ENCODE data around the gene CMTM1.

Gene CMTM1

DNA sequence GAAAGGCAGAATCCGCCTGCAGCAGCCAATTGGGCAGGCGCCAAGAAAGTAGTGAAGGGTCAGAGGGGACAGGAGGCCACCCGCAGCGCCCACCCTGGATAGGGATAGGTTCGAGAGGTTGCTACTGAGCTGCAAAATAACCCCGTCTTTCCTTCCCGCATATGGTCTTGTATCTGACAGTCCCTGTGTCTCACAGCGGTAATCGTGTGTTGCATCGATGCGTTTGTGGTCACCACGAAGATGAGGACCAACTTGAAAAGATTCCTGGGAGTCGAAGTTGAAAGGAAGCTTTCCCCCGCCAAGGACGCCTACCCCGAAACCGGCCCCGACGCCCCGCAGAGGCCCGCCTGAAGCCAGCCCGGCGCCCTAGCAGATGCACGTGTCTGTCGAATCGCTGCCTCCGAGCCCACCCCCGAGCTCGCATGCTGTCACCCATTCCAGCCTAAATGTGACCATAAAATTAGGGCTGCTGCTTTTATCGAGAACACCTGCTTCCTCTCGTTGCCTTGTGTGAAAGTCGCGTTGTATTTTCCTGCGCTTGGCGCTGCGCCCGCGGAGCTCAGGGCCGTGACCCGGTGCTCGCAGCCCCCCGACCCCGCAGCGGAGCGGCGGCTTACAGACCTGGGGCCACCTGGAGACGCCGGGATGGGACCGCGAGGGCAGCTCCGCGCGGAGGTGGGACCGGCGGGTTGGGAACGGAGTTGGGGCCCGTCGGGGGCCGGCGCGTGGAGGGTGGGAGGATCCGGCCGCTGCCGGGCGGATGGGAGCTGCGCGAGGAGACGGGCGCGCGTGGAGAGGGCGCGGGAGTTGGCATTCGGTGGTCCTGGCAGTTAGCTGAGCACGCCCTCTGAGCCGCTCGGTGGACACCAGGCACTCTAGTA, 12.7 kb downstream of the CMTM1 start, which contains the start of gene CMTM2:
Gene CMTM2 (plus strand): TSS at position 813 of the 881 bp plus-strand sequence. CDS start 145 bp downstream, outside the sequence.
- Histone ChIP-seq H3K27me3 (replicated peaks) (peaks cover 10% of the 10 kb centered on the region), H3K36me3 (replicated peaks) (no peaks in the 10 kb centered on the region), H3K27ac (no peak within 1 kb of the TSS), H3K4me3 (ENCODE audit: low read depth, low read length) (peak within 1 kb of the TSS; percentile 34)
- in situ Hi-C loops (cut with HindIII; ENCODE audit: low pct_ligation_motif_present, low sequenced_read_pairs): no loop called here
- DNase-seq: no peak
- TF ChIP-seq, protein P1, sequence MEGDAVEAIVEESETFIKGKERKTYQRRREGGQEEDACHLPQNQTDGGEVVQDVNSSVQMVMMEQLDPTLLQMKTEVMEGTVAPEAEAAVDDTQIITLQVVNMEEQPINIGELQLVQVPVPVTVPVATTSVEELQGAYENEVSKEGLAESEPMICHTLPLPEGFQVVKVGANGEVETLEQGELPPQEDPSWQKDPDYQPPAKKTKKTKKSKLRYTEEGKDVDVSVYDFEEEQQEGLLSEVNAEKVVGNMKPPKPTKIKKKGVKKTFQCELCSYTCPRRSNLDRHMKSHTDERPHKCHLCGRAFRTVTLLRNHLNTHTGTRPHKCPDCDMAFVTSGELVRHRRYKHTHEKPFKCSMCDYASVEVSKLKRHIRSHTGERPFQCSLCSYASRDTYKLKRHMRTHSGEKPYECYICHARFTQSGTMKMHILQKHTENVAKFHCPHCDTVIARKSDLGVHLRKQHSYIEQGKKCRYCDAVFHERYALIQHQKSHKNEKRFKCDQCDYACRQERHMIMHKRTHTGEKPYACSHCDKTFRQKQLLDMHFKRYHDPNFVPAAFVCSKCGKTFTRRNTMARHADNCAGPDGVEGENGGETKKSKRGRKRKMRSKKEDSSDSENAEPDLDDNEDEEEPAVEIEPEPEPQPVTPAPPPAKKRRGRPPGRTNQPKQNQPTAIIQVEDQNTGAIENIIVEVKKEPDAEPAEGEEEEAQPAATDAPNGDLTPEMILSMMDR (IDR thresholded peaks at IDR 0.05; ENCODE audit: low read depth, low read length, missing control alignments): no peak

DNA sequence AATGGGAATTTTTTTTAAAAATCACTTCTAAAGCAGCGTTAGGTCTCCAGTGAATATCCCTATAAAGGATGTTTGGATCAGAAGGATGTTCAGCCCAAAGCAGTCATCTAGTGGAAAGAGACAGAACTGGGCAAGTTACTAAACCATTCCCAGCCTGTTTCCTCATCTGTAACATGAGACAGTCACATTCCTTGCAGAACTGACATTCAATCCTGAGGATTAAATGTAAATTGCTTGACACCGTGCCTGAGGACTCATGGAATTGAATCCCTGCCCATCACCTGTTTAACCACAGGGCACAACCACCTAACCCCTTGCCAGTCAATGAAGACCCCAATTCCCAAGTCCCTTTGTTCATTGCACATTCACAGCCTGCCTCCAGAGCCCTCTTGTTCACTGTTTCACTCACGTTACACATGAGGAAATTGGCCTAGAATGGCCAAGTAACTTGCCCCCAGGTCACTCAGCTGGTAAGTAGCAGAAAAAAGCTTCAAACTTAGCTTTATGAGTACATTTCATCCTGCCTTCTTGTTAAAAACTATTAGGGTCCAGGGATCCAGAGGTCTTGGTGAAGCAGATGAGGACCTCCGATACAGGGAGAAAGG, 14.5 kb downstream of the CMTM1 start:
- H3K27me3 ChIP-seq (replicated peaks): peaks cover 10% of the 10 kb centered on the region
- H3K4me3 ChIP-seq (ENCODE audit: low read depth, low read length): no peak overlapping the region
- TF ChIP-seq, protein P1 (IDR thresholded peaks at IDR 0.05; ENCODE audit: low read depth, low read length, missing control alignments): peak; percentile 29
- H3K27ac ChIP-seq: no peak overlapping the region
- in situ Hi-C loops (cut with HindIII; ENCODE audit: low pct_ligation_motif_present, low sequenced_read_pairs): no loop called here
- DNase-seq: peak; percentile 60
- no peaks in the 10 kb centered on the region for H3K36me3 ChIP-seq (replicated peaks)

DNA sequence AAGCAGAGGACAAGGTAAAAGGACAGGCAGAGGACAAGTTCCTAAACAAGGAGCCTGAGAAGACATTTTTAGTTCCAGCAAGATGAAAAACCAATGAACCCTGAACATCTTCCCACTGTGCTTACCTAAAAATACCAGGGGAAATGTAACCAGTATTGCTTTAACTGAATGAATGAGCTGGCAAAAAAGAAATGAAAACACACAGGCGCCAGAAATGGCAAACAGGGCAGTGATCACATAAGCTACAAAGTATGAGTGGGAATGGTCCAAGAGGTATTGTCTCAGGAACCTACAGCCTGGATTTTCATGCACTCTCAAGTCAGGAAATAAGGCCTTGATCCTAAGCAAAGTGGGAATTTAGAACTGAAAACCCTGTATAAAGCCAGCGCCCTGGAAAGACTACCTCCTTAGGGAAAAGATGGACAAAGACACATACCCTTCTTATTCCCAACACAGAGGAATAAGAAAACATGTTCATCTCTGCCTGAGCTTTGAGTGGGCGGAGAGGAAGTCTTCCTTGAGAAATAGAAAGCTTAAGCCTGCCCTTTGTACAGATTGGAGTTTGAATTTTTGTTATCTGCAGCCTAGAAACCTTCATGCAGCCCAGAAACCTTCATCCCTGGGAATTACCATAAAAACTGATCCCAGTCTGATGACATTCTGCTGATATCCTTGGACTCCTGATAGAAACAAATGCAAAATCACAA, 15.2 kb downstream of the CMTM1 start:
- no peak overlapping the region for H3K4me3 ChIP-seq (ENCODE audit: low read depth, low read length)
- H3K27ac ChIP-seq: no peak overlapping the region
- DNase-seq: peak; percentile 33
- in situ Hi-C loops (cut with HindIII; ENCODE audit: low pct_ligation_motif_present, low sequenced_read_pairs): no loop called here
- H3K36me3 ChIP-seq (replicated peaks): no peaks in the 10 kb centered on the region
- TF ChIP-seq, protein P1 (IDR thresholded peaks at IDR 0.05; ENCODE audit: low read depth, low read length, missing control alignments): no peak
- H3K27me3 ChIP-seq (replicated peaks): peaks cover 10% of the 10 kb centered on the region

DNA sequence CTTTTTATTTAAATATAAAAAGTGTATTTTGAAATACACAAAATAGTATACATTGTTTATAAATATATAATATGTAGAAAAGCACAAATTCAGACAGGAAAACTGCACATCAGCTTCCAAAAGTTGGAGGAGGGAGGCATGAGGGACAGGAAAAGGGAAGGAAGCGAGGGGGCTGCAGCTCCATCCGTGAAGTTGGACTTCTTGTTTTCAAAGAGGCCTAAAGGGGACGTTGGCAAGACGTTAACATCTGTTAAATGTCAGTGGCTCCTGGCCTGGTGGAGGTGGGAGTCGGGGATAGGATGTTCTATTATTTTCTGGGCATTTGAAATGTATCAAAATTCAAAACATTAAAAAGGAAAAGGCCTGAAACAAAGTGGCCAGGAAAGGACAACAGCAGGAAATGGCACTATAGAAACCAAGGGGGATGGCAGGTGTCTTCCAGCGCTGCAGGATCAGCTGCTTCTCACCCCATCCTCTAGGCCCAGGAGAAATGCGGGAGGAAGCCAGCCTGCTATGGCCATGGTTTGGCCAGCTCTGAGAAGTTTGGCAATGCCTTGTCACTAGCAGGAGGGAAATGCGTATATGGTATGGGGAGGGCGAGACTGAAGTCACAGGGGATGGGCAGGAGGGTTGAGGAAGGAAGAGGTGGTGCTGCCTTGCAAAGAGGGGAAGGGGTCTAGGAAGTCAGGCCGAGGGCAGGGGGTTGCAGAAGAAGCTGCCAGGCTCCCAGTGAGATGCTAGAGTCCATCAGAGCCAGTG, 19.4 kb downstream of the CMTM1 start:
- Histone ChIP-seq H3K36me3 (replicated peaks) (no peaks in the 10 kb centered on the region), H3K4me3 (ENCODE audit: low read depth, low read length) (no peak overlapping the region), H3K27ac (no peak overlapping the region), H3K27me3 (replicated peaks) (no peaks in the 10 kb centered on the region)
- TF ChIP-seq, protein P1 (IDR thresholded peaks at IDR 0.05; ENCODE audit: low read depth, low read length, missing control alignments): no peak
- in situ Hi-C loops (cut with HindIII; ENCODE audit: low pct_ligation_motif_present, low sequenced_read_pairs): no loop called here
- DNase-seq: no peak

DNA sequence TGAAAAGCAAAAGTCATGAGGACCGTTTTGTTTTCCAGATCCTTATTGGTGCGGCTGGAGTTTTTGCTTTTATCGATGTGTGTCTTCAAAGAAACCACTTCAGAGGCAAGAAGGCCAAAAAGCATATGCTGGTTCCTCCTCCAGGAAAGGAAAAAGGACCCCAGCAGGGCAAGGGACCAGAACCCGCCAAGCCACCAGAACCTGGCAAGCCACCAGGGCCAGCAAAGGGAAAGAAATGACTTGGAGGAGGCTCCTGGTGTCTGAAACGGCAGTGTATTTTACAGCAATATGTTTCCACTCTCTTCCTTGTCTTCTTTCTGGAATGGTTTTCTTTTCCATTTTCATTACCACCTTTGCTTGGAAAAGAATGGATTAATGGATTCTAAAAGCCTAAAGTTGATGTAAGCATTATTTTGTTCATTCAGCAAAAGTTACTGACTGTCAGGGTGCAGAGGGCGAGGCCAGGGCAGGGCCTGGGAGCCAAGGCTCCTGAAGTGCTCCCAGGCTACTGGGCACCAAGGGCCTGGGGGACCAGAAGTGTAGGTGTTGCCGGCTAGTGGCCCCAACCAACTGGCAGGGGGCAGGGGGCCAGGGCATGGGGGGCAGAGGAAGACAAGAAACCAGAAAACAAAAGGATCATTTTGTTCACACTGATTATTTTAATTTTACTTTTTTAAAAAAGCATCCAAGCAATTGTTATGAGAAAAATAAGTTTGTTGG, 21.8 kb downstream of the CMTM1 start:
- Histone ChIP-seq H3K4me3 (ENCODE audit: low read depth, low read length) (no peak overlapping the region), H3K27ac (no peak overlapping the region), H3K36me3 (replicated peaks) (no peaks in the 10 kb centered on the region), H3K27me3 (replicated peaks) (no peaks in the 10 kb centered on the region)
- TF ChIP-seq, protein P1 (IDR thresholded peaks at IDR 0.05; ENCODE audit: low read depth, low read length, missing control alignments): no peak
- in situ Hi-C loops (cut with HindIII; ENCODE audit: low pct_ligation_motif_present, low sequenced_read_pairs): no loop called here
- no peak for DNase-seq

All from brain microvascular endothelial cell (primary cell).